ENCODE results near the gene REEP6.

The REEP6 gene

GRCh38 chr19:1491114-1491848 lies at the start of gene REEP6:
REEP6 (plus strand) TSS chr19:1491181; CDS start chr19:1491270, 89 bp downstream.
- no peak for DNase-seq (ENCODE audit: low read depth)

GRCh38 chr19:1441677-1442438 lies 49.1 kb upstream of the REEP6 start:
- in situ Hi-C loops (cut with HindIII; ENCODE audit: low sequenced_read_pairs), result no loop called here
- DNase-seq (ENCODE audit: low read depth), result no peak
- no peak overlapping the region for H3K4me3 ChIP-seq (ENCODE audit: low read depth, low read length)
- no peak for TF ChIP-seq CTCF (IDR thresholded peaks at IDR 0.05; ENCODE audit: low read depth, low read length, missing control alignments)

More at GRCh38 chr19:1491114-1491848, at the start of gene REEP6:
- TF ChIP-seq CTCF (IDR thresholded peaks at IDR 0.05; ENCODE audit: low read depth, low read length, missing control alignments), result no peak
- in situ Hi-C loops (cut with HindIII; ENCODE audit: low sequenced_read_pairs), result no loop called here
- peak within 1 kb of the TSS; percentile 49 for H3K4me3 ChIP-seq (ENCODE audit: low read depth, low read length)

- in situ Hi-C loops (cut with HindIII; ENCODE audit: low sequenced_read_pairs), result no loop called here
Observed at GRCh38 chr19:1445185-1445931, 45.6 kb upstream of the REEP6 start.

GRCh38 chr19:1445932-1446712 lies 44.9 kb upstream of the REEP6 start:
- no peak for DNase-seq (ENCODE audit: low read depth)
- in situ Hi-C loops (cut with HindIII; ENCODE audit: low sequenced_read_pairs), result no loop called here
- peak overlapping the region; percentile 29 for H3K4me3 ChIP-seq (ENCODE audit: low read depth, low read length)
- TF ChIP-seq CTCF (IDR thresholded peaks at IDR 0.05; ENCODE audit: low read depth, low read length, missing control alignments), result no peak

More at GRCh38 chr19:1445185-1445931, 45.6 kb upstream of the REEP6 start:
- H3K4me3 ChIP-seq (ENCODE audit: low read depth, low read length), result peak overlapping the region; percentile 29
- TF ChIP-seq CTCF (IDR thresholded peaks at IDR 0.05; ENCODE audit: low read depth, low read length, missing control alignments), result peak; percentile 74
- DNase-seq (ENCODE audit: low read depth), result no peak

GRCh38 chr19:1446713-1447481 lies 44.1 kb upstream of the REEP6 start:
- no peak for DNase-seq (ENCODE audit: low read depth)

More at GRCh38 chr19:1446713-1447481, 44.1 kb upstream of the REEP6 start:
- TF ChIP-seq CTCF (IDR thresholded peaks at IDR 0.05; ENCODE audit: low read depth, low read length, missing control alignments), result no peak
- peak overlapping the region; percentile 29 for H3K4me3 ChIP-seq (ENCODE audit: low read depth, low read length)
- in situ Hi-C loops (cut with HindIII; ENCODE audit: low sequenced_read_pairs), result no loop called here

Data from astrocyte of the cerebellum (primary cell).